Regular cardiac myocyte (primary cell): ENCODE data around the gene PPFIA3. TPM values are rescaled to one million over a fixed set of nuclear protein-coding genes. Genes with fewer than 3 reads are reported as not detected.

Experiments used
- total RNA-seq: library from RNA; depleted of rRNA; stranded (reverse); fragments of >200 nt; gene quantifications from 2 replicates; pipeline ENCODE4 v1.2.3, GENCODE V29; 2014

PPFIA3 gene
- total RNA-seq: 1.7 and 4.5 TPM in 2 replicates

DNA sequence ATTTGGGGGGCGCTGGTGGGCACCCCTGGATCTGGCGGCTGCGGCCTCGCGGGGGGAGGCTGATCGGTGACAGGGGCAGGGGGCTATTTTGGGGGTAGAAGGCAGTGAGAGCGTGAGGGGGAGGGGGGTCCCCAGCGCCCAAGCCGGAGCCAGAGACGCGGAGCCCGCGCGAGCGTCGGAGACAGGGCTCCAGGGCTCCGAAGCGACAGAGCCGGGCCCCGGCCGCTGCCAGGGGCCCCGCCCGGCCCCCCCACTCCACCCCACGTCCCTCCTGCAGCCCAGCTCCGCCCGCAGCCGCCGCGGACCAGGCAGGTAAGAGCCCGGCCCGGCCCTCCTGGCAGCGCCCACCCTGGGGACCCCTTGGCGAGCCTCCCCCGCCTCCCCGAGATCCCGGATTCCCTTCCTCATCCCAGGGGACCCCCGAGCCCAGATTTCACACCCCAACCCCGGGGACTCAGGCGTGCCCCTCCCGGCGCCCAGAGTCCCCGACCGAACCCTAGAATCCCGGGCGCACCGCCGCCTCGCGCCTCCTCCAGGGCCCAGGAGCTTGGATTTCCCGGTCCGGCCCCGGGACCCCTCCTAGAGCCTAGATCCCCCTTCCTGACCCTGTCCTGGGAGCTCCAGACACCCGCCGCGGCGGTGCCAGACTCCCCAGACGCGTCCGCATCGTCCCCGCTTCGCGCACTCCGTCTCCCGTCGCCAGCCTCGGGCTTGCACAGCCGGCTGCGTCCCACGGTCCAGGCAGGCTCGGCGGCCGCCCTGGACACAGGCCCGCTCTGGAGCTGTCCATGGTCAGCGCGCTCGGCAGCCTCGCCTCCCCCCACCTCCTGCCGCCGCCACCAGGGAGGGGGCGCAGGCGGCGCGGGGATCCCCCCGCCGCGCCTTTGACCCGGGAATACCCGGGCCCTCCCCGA lies at the start of gene PPFIA3:
TSS of gene PPFIA3 (plus strand) at position 134 of the 914 bp plus-strand sequence. CDS start 8,330 bp downstream, outside the sequence.

DNA sequence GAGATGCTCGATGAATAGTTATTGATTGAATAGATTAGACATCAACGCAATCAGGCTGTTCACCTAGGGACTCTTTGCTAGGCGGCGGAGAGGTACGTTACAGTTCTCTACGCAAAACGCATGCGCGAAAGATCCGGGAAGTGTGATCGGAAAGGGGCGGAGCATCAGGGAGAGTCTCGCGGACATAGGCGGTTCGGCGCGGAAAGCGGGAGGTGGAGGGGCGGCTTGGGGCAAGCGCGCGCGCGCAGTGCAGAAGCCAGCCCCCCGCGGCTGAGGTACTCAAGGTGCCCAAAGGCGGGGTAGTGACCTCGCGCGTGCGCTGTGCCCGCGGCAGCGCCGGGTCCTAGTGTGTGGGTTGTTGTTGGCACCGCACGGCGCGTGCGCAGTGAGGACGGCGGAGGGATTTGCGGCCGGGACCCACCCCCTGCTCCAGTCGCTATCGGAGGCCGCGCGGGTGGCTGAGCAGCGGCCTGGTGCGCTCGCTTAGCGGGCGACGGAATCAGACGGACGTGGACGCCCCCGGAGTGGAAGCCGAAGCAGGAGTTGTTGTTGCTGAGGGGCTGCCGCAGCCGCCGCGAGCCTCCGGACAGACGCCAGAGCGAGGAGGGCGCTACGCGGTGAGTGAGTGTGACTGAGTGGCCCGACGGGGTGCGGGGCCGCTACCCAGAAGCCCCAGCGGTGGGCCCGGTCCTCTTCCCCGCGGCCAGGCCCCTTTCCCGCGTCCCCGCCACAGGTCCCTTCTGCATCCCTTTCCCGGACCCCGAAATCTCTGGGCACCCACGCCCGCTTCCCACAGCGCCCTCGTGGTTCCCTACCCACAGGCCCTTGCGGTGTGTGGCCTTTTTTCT lies 34.1 kb upstream of the PPFIA3 start, which contains the start of gene SNRNP70:
TSS of gene SNRNP70 (plus strand) at position 432 of the 848 bp plus-strand sequence. CDS start 964 bp downstream, outside the sequence.

DNA sequence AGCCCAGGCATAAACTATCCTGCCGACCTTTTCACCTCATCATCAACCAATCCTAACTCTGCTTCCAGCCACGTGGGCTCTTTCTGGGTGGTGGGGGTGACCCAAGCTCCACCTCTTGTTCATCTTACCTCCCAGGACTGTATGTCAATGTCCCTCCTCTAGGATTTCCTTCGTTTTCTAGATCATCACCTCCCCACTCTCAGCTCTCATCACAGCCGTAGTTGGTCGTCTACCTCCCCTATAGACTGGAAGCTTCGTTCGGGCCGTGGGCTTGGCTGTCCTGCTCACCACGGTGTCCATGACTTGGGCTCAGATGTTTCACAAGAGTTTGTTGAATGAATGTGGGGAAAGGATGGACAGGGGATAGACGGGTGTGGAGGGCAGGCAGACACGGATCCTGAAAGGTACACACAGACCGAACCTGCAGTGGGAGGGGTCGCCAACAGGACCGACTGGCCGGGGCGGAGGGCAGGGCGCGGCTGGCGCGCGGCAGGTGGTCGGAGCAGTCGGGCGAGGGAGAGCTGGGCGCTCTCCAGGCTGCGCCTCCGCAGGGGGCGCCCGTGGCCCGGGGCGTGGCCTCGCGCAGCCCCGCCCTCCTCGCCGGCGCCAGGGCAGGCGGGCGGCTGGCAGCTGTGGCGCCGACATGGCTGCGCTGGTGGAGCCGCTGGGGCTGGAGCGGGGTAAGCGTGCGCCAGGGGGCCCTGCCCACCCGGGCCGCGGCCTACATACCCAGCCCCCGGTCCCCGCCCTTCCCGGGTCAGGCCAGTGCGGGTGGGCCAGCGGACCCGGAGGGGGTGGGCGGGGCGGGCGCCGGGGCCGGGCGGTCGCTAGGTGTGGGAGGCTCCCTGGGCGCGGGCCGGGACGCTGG lies 5.3 kb upstream of the PPFIA3 start, which contains the start of gene LIN7B:
TSS of gene LIN7B (plus strand) at position 609 of the 868 bp plus-strand sequence. CDS start at position 644, 35 bp downstream.

DNA sequence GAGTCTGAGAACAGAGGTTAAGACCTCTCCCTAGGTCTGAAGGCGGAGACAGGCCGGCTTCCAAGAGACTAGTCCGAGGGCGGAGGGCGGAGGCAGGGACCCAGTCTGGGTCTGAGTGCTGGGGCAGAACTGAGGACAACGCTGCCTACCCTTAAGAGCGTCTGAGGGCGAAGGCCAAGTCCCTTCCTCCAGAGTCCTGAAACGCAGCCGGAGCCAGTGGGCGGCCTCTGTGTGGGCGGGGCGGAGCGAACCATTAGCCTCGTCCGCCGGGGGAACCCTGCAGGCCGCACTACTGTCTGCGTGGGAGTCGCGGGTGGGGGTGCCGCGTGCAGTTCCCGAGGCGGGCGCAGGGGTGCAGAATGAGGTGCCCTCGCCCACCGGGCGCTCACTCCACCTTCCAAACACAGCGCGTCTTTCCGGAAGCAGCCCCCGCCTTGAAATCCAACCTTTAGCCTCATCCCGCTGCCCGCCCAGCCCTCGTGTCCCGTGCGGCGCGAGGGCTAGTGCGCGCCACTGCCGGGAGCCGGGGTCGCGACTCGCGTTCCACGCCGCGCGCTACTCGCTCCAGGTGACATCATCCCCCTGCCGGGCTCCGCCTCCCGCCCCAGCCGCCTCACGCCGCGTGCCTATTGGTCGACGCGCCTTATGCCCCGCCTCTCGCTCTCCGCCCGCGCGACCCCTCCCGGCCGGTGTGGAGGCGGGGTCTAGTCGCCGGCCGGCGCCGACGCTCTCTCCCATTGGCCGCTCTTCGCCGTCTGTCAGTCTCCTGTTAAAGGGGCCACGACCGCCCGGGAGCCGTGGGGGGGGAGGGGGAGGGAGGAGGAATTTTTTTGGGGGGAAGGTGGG lies 556 bp upstream of the PPFIA3 start, which contains the start of gene C19orf73:
TSS of gene C19orf73 (minus strand) at position 579 of the 846 bp plus-strand sequence. CDS start at position 458, 121 bp downstream.

DNA sequence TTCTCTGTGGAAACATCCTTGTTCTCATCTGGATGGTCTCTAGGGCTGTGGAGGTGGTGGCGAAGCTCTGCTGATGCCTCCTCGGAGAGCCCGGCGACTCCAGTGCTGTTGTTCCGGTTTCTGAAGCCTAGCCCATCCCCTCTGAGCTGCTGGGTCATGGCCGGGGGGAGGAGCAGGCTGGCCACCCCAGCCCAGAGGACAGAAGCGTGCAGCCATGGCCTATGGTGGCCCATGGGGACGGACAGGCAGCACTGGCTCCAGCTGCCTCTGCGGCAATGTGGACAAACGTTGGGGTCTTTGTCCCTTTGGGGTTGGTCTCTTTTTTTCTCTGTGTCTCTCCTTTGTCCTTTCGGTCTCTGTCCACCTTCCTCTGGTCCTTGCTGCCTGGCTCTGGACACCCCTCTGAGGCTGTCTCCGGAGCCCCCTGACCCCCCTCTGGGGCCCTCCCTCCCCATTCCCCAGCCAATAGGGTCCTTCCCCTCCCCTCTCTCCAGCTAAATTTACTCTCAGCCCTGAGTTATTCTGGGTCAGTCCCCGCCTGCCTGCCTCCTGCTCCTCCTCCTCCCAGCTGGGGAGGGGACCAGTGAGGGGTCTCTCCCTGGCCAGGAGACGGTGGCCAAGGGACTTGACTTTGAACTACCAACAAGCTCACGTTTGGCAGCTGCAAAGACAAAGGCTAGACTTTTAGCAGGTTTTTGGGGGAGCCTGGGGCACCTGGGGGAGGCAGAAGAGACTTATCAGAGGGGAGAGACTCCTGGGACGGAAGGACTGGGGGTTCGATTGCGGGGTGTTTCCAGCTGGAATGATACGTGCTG lies 35.9 kb downstream of the PPFIA3 start, which contains the start of gene HRC:
TSS of gene HRC (minus strand) at position 392 of the 815 bp plus-strand sequence. CDS start at position 233, 159 bp downstream.

DNA sequence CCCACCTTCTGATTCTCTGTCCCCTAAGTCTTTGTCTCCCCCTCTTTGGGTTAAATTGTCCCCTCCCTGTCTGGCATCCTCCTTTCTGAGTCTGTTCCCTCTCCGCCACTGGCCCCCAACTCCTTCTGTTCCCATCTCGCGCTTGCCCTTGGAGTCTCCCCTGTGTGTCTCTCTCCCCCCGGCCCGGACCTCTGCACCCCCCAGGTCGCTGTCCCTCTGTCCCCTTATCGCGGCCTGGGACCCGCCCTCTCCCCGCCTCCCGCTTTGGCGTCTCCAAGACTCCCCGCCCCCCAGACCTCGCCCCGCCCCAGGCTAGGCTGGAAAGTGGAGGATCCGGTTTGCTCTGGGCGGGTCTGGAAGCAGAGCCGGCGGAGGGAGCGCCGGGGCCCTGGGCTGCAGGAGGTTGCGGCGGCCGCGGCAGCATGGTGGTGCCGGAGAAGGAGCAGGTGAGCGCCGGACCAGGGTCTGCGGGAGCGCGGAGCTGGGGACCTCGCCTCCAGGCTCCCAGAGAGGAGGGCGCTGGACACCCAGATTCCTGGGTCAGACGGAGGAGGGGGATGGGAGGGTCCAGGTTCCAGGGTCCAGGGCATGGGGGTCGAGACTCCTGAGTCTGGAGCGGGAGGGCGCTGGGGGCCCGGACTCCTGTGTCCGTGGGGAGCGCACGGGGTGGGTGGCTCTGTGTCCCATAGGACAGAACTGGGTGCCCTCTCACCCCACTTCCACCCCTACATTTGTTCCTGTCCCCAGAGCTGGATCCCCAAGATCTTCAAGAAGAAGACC lies 38.3 kb downstream of the PPFIA3 start, which contains the start of gene TRPM4:
TSS of gene TRPM4 (plus strand) at position 348 of the 780 bp plus-strand sequence. CDS start at position 423, 75 bp downstream.

Other genes with a start within 250 kb of the PPFIA3 start
- 41.6 and 98.9 TPM in 2 replicates for gene PPP1R15A, start 247.1 kb upstream of the PPFIA3 start, total RNA-seq
- gene TULP2, start 220.8 kb upstream of the PPFIA3 start, total RNA-seq: not detected in 2 replicates
- gene NUCB1, start 219.2 kb upstream of the PPFIA3 start, total RNA-seq: 93.0 and 130 TPM in 2 replicates
- 0.38 and 0.56 TPM in 2 replicates for gene DHDH, start 185.8 kb upstream of the PPFIA3 start, total RNA-seq
- 96.4 and 104 TPM in 2 replicates for gene BAX, start 164.7 kb upstream of the PPFIA3 start, total RNA-seq
- gene FTL, start 154.2 kb upstream of the PPFIA3 start, total RNA-seq: 1,571 and 5,527 TPM in 2 replicates
- 47.5 and 56.9 TPM in 2 replicates for gene GYS1, start 126.2 kb upstream of the PPFIA3 start, total RNA-seq
- gene RUVBL2, start 125.7 kb upstream of the PPFIA3 start, total RNA-seq: 138 and 392 TPM in 2 replicates
- gene LHB, start 102.5 kb upstream of the PPFIA3 start, total RNA-seq: not detected in 2 replicates
- gene CGB3, start 95.2 kb upstream of the PPFIA3 start, total RNA-seq: not detected in 2 replicates
- not detected in 2 replicates for gene CGB2, start 87.7 kb upstream of the PPFIA3 start, total RNA-seq
- 0.28 TPM in 1 of 2 replicates, not detected in the other for gene CGB1, start 82.6 kb upstream of the PPFIA3 start, total RNA-seq
- not detected in 2 replicates for gene CGB5, start 75.7 kb upstream of the PPFIA3 start, total RNA-seq
- gene CGB8, start 70.4 kb upstream of the PPFIA3 start, total RNA-seq: not detected in 2 replicates
- gene CGB7, start 61.8 kb upstream of the PPFIA3 start, total RNA-seq: 0.19 and 0.56 TPM in 2 replicates
- gene NTF4, start 54.7 kb upstream of the PPFIA3 start, total RNA-seq: not detected in 2 replicates
- under 0.01 TPM in 1 of 2 replicates, not detected in the other for gene KCNA7, start 46.8 kb upstream of the PPFIA3 start, total RNA-seq
- 89.1 and 130 TPM in 2 replicates for gene SNRNP70, start 34.1 kb upstream of the PPFIA3 start, total RNA-seq
- gene LIN7B, start 5.2 kb upstream of the PPFIA3 start, total RNA-seq: 9.9 and 11.1 TPM in 2 replicates
- 0.58 and 0.85 TPM in 2 replicates for gene C19orf73, start 401 bp upstream of the PPFIA3 start, total RNA-seq
- gene HRC, start 35.9 kb downstream of the PPFIA3 start, total RNA-seq: under 0.01 and 1.4 TPM in 2 replicates
- gene TRPM4, start 38.2 kb downstream of the PPFIA3 start, total RNA-seq: 14.9 and 18.0 TPM in 2 replicates
- 0.38 and 0.56 TPM in 2 replicates for gene SLC6A16, start 205.6 kb downstream of the PPFIA3 start, total RNA-seq
- gene CD37, start 215.9 kb downstream of the PPFIA3 start, total RNA-seq: 0.28 TPM in 1 of 2 replicates, not detected in the other
- 14.7 and 25.9 TPM in 2 replicates for gene TEAD2, start 242.9 kb downstream of the PPFIA3 start, total RNA-seq
- not detected in 2 replicates for gene DKKL1, start 244.3 kb downstream of the PPFIA3 start, total RNA-seq